Measurements from ENCODE around the gene ATP8B2. TPM values are rescaled to one million over a fixed set of nuclear protein-coding genes. Genes with fewer than 3 reads are reported as not detected.

The ATP8B2 gene
- total RNA-seq, 1 experiment from 2014 or later: 22.1 TPM

- TF ChIP-seq EZH2phosphoT487 (IDR thresholded peaks at IDR 0.05; ENCODE audit: borderline replicate concordance) (no peak), EGR1 (IDR thresholded peaks at IDR 0.05; ENCODE audit: low read depth) (no peak)
Observed at GRCh38 chr1:154327466-154328317, 2.4 kb downstream of the ATP8B2 start (continued).

GRCh38 chr1:154328318-154329151 lies 3.2 kb downstream of the ATP8B2 start:
- peaks cover 4 to 13% of the 10 kb centered on the region in 2 experiments; a peak in 2 of 4 replicates for H3K36me3 ChIP-seq (ENCODE audit: control insufficient read depth in 1 of 2, insufficient read depth in 2 of 2, low read length in 2 of 2)
- POLR2A ChIA-PET: no interaction called here

More at GRCh38 chr1:154328318-154329151, 3.2 kb downstream of the ATP8B2 start:
- H4K20me1 ChIP-seq (ENCODE audit: insufficient read depth): no peaks in the 10 kb centered on the region
- ChIA-PET RAD21 (ENCODE audit: low non-redundant PET in 1 of 2, low total read pairs in 2 of 2, uncharacterized antibody in 2 of 2, unreplicated experiment in 2 of 2) (interaction anchor here in 1 of 2 experiments (0.6 kb wide), 1 partner anchor 128 kb away, joined by 3 read pairs; no protein-coding TSS in a partner anchor), CTCF (interaction anchor here (0.8 to 1.8 kb wide), 2 partner anchors 52 to 218 kb away, joined by 4 to 6 read pairs; no protein-coding TSS in a partner anchor)
- H3K27ac ChIP-seq (ENCODE audit: low read depth, low read length): peak overlapping the region; percentile 24; the same call in 1 of the 2 replicates
- no peaks in the 10 kb centered on the region for H3K27me3 ChIP-seq (ENCODE audit: insufficient read depth, low read length)
- DNase-seq (ENCODE audit: low read depth, low spot score) (no peak), ATAC-seq (peak; percentile 69)
- intact Hi-C loops (cut with micrococcal nuclease): loop anchor here (5.0 to 10.0 kb wide), 2 partner anchors 149 to 216 kb away; no protein-coding TSS in a partner anchor
- peaks cover 26 to 49% of the 10 kb centered on the region in 2 experiments for H3K4me1 ChIP-seq (ENCODE audit: control insufficient read depth in 1 of 2, insufficient read depth in 2 of 2, low read length in 2 of 2)
- H3K79me2 ChIP-seq (ENCODE audit: insufficient read depth, low read length): no peaks in the 10 kb centered on the region
- TF ChIP-seq YY1 (IDR thresholded peaks at IDR 0.05; ENCODE audit: extremely low read depth, insufficient replicate concordance, low read depth, low read length) (no peak), POLR2AphosphoS5 (IDR thresholded peaks at IDR 0.05; ENCODE audit: low read depth, low read length) (peak; percentile 29; the same call in 1 of the 2 replicates), EGR1 (IDR thresholded peaks at IDR 0.05; ENCODE audit: low read depth) (peak; percentile 90), MAX (IDR thresholded peaks at IDR 0.05) (peak; percentile 41; the same call in 1 of the 2 replicates)
- no peaks in the 10 kb centered on the region for H3K9me3 ChIP-seq (ENCODE audit: control insufficient read depth in 1 of 2, insufficient read depth in 1 of 2, low read depth in 1 of 2, low read length in 2 of 2)
- H3K4me3 ChIP-seq (replicated peaks in 1 of 2; ENCODE audit: low read depth in 1 of 2, low read length in 2 of 2): peak overlapping the region; percentile 45 to 61
- no peak overlapping the region for H2AFZ ChIP-seq (ENCODE audit: low read depth, low read length, poor library complexity, severe bottlenecking)
- H3K4me2 ChIP-seq (ENCODE audit: low read length): peak overlapping the region; percentile 98
- BruUV-seq (replicated peaks): no TSS peak
- H3K9me2 ChIP-seq (ENCODE audit: insufficient read depth): no peaks in the 10 kb centered on the region
- H3K9ac ChIP-seq (ENCODE audit: low read length): peak overlapping the region; percentile 50
